MG63 (cell line): ENCODE measurements around the gene SH2D1B. TPM values are rescaled to one million over a fixed set of nuclear protein-coding genes. Genes with fewer than 3 reads are reported as not detected.
A peak's percentile ranks its signal among the peaks of the same experiment; 100 is the strongest.
"Not testable (repeated sequence)": the region's sequence is repeated elsewhere in the genome, so short reads cannot be mapped to it uniquely, and the experiment has no call there.

ENCODE experiments used
- DNase-seq: peaks from one replicate; pipeline ENCODE4 v3.0.0-alpha.2; 2020
- H3K27me3 ChIP-seq: fragments of 250-450 bp; sonication (Bioruptor Pico); 2 replicates; pipeline ENCODE4 v1.5.1; 2020; ENCODE audit warnings: mild to moderate bottlenecking, moderate library complexity
- H3K36me3 ChIP-seq: fragments of 250-450 bp; sonication (Bioruptor Pico); 2 replicates; pipeline ENCODE4 v1.5.1; 2020; ENCODE audit warnings: mild to moderate bottlenecking, moderate library complexity
- H3K4me3 ChIP-seq: fragments of 250-450 bp; sonication (Bioruptor Pico); 2 replicates; pipeline ENCODE4 v1.5.1; 2020; ENCODE audit warnings: mild to moderate bottlenecking, moderate library complexity
- H3K9me3 ChIP-seq: fragments of 250-450 bp; sonication (Bioruptor Pico); 2 replicates; pipeline ENCODE4 v1.5.1; 2020; ENCODE audit warnings: mild to moderate bottlenecking, moderate library complexity
- total RNA-seq: library from RNA; depleted of rRNA; stranded (reverse); fragments of >200 nt; shearing (Covaris generic); gene quantifications from 2 replicates; pipeline ENCODE4 v1.2.3, GENCODE V29; 2014; ENCODE audit warnings: low replicate concordance; rRNA removed

The SH2D1B gene
- total RNA-seq, 1 experiment from 2014 or later = not detected

- H3K9me3 ChIP-seq = no peaks in the 10 kb centered on the region
- H3K4me3 ChIP-seq = no peak overlapping the region
- no peaks in the 10 kb centered on the region for H3K27me3 ChIP-seq
- no peak for DNase-seq
- no peaks in the 10 kb centered on the region for H3K36me3 ChIP-seq
Measured at GRCh38 chr1:162359523-162360236, 52.3 kb downstream of the SH2D1B start.

GRCh38 chr1:162358928-162359327 lies 53.0 kb downstream of the SH2D1B start:
- Histone ChIP-seq H3K36me3 (no peaks in the 10 kb centered on the region), H3K27me3 (no peaks in the 10 kb centered on the region), H3K9me3 (no peaks in the 10 kb centered on the region), H3K4me3 (no peak overlapping the region)
- DNase-seq = no peak

- no peak overlapping the region for H3K4me3 ChIP-seq
- no peak for DNase-seq
Measured at GRCh38 chr1:162357681-162358266, 54.2 kb downstream of the SH2D1B start.

GRCh38 chr1:162353702-162354101 lies 58.2 kb downstream of the SH2D1B start:
- DNase-seq = no peak
- H3K4me3 ChIP-seq = no peak overlapping the region
- no peaks in the 10 kb centered on the region for H3K36me3 ChIP-seq
- H3K9me3 ChIP-seq = no peaks in the 10 kb centered on the region
- H3K27me3 ChIP-seq = no peaks in the 10 kb centered on the region

More at GRCh38 chr1:162357681-162358266, 54.2 kb downstream of the SH2D1B start:
- Histone ChIP-seq H3K27me3 (no peaks in the 10 kb centered on the region), H3K36me3 (no peaks in the 10 kb centered on the region), H3K9me3 (no peaks in the 10 kb centered on the region)

GRCh38 chr1:162353078-162353477 lies 58.9 kb downstream of the SH2D1B start:
- no peaks in the 10 kb centered on the region for H3K36me3 ChIP-seq
- DNase-seq = no peak
- H3K9me3 ChIP-seq = no peaks in the 10 kb centered on the region
- no peak overlapping the region for H3K4me3 ChIP-seq
- H3K27me3 ChIP-seq = no peaks in the 10 kb centered on the region

DNA sequence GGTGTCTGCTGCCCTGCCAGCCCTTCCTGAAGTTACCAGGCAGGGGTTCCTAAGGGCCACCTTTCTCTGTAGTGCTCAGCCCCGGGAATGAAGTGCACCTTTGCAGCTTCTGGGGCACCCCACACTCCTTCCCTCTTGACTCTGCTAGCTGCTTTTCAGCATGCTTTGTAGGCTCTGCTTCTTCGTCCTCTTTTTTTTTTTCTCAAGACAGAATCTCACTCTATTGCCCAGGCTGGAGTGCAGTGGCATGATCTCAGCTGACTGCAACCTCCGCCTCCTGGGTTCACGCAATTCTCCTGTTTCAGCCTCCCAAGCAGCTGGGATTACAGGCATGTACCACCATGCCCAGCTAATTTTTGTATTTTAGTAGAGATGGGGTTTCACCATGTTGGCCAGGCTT lies 60.1 kb downstream of the SH2D1B start:
- not testable (repeated sequence) for H3K27me3 ChIP-seq, H3K4me3 ChIP-seq, H3K36me3 ChIP-seq, DNase-seq, H3K9me3 ChIP-seq

- Histone ChIP-seq H3K9me3 (no peaks in the 10 kb centered on the region), H3K27me3 (no peaks in the 10 kb centered on the region), H3K4me3 (no peak overlapping the region), H3K36me3 (no peaks in the 10 kb centered on the region)
- no peak for DNase-seq
Measured at GRCh38 chr1:162351246-162351842, 60.6 kb downstream of the SH2D1B start.

- no peaks in the 10 kb centered on the region for H3K27me3 ChIP-seq
- peaks cover 3% of the 10 kb centered on the region; the same call in 1 of the 2 replicates for H3K9me3 ChIP-seq
- DNase-seq = peak; percentile 30
- no peaks in the 10 kb centered on the region for H3K36me3 ChIP-seq
- no peak overlapping the region for H3K4me3 ChIP-seq
Measured at GRCh38 chr1:162349635-162350330, 62.2 kb downstream of the SH2D1B start.

DNA sequence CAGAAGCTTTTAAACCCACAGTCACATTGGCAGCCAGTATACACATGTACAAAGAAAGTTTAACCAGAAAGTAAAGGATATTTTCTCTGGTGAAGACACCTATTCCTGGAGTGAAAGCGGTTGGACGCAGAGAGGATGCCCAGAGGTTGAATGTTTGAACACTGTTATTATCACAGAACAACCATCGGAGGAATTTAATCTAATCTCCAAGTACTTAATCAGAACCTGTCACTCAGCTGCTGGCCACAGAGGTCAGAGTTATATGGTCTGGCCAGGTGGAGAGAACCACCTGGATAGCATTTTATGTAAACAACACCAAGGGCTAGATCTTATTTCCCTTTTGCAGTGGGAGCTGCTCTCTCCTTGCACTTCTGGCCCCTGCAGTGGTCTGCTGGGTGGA lies 64.7 kb downstream of the SH2D1B start:
- Histone ChIP-seq H3K4me3 (no peak overlapping the region), H3K9me3 (peaks cover 3% of the 10 kb centered on the region; the same call in 1 of the 2 replicates), H3K27me3 (no peaks in the 10 kb centered on the region), H3K36me3 (no peaks in the 10 kb centered on the region)
- no peak for DNase-seq

Other genes with a start within 250 kb of the SH2D1B start
- not detected in 2 replicates for gene SPATA46, start 35.3 kb downstream of the SH2D1B start, total RNA-seq
- gene C1orf226, start 30.4 kb downstream of the SH2D1B start, total RNA-seq = not detected in 2 replicates
- 42.8 and 71.7 TPM in 2 replicates for gene UHMK1, start 85.7 kb upstream of the SH2D1B start, total RNA-seq
- gene UAP1, start 149.6 kb upstream of the SH2D1B start, total RNA-seq = 601 and 739 TPM in 2 replicates
- 38.1 and 51.2 TPM in 2 replicates for gene DDR2, start 220.3 kb upstream of the SH2D1B start, total RNA-seq